ENCODE data around the gene PSIP1. TPM values are rescaled to one million over a fixed set of nuclear protein-coding genes. Genes with fewer than 3 reads are reported as not detected.
A peak's percentile ranks its signal among the peaks of the same experiment; 100 is the strongest.
"Not testable (repeated sequence)": the region's sequence is repeated elsewhere in the genome, so short reads cannot be mapped to it uniquely, and the experiment has no call there.

Gene PSIP1
- total RNA-seq, 1 experiment from 2014 or later = 35.3 TPM

DNA sequence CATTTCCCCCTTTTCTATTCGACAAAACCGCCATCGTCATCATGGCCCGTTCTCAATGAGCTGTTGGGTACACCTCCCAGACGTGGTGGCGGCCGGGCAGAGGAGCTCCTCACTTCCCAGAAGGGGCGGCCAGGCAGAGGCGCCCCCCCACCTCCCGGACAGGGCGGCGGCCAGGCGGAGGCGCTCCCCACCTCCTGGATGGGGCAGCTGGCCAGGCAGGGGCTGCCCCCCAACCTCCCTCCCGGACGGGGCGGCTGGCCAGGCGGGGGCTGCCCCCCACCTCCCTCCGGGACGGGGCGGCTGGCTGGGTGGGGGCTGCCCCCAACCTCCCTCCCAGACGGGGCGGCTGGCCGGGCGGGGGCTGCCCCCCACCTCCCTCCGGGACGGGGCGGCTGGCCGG, 68.9 kb downstream of the PSIP1 start:
- H3K36me3 ChIP-seq = peaks cover 33% of the 10 kb centered on the region
- H3K4me3 ChIP-seq; H3K27me3 ChIP-seq (replicated peaks); DNase-seq (ENCODE audit: low read depth in 1 of 2, low spot score in 2 of 2); H3K27ac ChIP-seq; H3K4me1 ChIP-seq (replicated peaks); H3K9me3 ChIP-seq (replicated peaks): not testable (repeated sequence)

GRCh38 chr9:15438891-15439290, 71.9 kb downstream of the PSIP1 start:
- no peak for DNase-seq (ENCODE audit: low read depth in 1 of 2, low spot score in 2 of 2)
- Histone ChIP-seq H3K9me3 (replicated peaks) (no peaks in the 10 kb centered on the region), H3K36me3 (peaks cover 21% of the 10 kb centered on the region), H3K27me3 (replicated peaks) (no peaks in the 10 kb centered on the region), H3K4me1 (replicated peaks) (no peaks in the 10 kb centered on the region), H3K27ac (no peak overlapping the region), H3K4me3 (no peak overlapping the region)

DNA sequence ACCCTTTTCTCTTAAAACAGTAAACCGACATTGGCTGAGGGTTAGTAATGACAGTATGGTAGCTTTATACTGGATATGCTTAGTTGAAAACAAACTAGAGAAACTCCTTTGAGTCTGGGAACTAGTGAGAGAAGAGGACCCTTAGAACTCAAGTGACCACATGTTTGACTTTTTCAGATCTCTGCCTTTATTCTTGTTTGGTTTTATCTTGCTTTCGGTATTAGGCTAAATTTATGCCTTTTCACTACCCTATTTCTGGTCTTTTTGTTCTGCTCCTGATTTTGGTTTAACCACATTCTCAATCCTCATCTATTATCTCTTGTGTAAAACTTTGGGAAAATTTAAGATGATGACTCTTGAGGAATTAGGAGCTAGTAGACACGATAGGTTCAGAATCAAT, 77.1 kb downstream of the PSIP1 start:
- H3K36me3 ChIP-seq = peaks cover 13% of the 10 kb centered on the region
- no peak overlapping the region for H3K4me3 ChIP-seq
- no peaks in the 10 kb centered on the region for H3K4me1 ChIP-seq (replicated peaks)
- H3K27ac ChIP-seq = no peak overlapping the region
- no peak for DNase-seq (ENCODE audit: low read depth in 1 of 2, low spot score in 2 of 2)
- no peaks in the 10 kb centered on the region for H3K9me3 ChIP-seq (replicated peaks)
- H3K27me3 ChIP-seq (replicated peaks) = no peaks in the 10 kb centered on the region

- no peaks in the 10 kb centered on the region for H3K4me1 ChIP-seq (replicated peaks)
- DNase-seq (ENCODE audit: low read depth in 1 of 2, low spot score in 2 of 2) = no peak
- peaks cover 11% of the 10 kb centered on the region for H3K36me3 ChIP-seq
- H3K9me3 ChIP-seq (replicated peaks) = no peaks in the 10 kb centered on the region
- H3K27ac ChIP-seq = no peak overlapping the region
- H3K4me3 ChIP-seq = no peak overlapping the region
- H3K27me3 ChIP-seq (replicated peaks) = no peaks in the 10 kb centered on the region
Measured at GRCh38 chr9:15433191-15433590, 77.6 kb downstream of the PSIP1 start.

DNA sequence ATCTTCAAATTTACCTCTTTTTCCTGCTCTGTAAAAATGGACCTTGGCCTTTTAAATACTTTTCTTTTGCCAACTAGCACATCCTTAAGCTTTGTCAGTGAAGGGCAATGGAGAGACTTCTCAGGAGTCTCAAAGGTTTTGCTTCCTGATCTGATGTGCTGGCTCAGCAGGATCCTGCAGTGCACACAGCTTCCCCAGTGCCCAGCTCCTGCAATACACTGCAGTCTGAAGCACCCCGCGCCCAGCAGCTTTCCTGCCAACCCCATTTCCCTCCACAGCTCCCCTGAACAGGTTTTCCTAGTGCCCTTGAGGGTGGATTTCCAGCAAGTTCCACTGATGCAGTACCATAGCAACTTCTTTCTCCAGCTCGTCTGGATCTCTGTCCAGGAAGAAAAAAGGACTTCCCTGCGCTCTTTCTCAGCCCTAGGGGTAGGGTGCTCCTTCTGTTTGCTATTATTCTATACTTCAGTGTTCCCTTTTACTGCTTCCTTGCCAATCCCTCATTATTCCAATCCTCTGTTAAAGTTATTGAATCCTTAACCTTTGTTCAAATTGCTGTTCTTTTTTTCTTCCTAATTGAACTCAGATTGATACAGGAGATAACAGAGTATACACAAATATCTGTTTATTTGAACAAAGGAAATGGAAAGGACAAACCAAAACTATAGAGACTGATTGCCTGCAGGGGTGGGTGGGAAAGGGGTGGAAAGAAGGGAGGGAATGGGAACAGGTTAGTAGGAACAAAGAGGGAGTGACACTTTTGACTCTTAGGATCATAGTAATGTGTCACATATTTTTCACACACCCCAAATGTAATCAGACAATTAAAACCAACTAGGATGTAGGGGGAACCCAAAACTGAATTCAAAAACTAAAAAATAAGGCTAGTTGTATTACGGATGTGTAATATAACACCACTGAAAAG, 79.6 kb downstream of the PSIP1 start:
- Histone ChIP-seq H3K36me3 (peaks cover 16% of the 10 kb centered on the region), H3K4me3 (no peak overlapping the region), H3K4me1 (replicated peaks) (no peaks in the 10 kb centered on the region), H3K9me3 (replicated peaks) (no peaks in the 10 kb centered on the region), H3K27ac (no peak overlapping the region), H3K27me3 (replicated peaks) (no peaks in the 10 kb centered on the region)
- DNase-seq (ENCODE audit: low read depth in 1 of 2, low spot score in 2 of 2) = no peak

DNA sequence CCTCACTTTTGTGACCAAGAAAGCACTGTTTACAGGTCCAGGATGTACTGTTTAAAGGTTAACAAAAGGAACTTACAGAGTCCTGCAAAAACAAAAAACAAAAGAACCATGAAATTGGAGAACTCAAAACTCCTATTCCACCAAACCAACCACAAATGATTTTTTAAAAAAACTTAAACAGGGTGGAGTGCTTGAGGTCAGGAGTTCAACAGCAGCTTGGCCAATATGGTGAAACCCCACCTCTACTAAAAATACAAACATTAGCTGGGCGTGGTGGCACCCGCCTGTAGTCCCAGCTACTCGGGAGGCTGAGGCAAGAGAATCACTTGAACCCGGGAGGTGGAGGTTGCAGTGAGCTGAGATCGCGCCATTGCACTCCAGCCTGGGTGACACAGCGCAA, 83.1 kb downstream of the PSIP1 start:
- not testable (repeated sequence) for DNase-seq (ENCODE audit: low read depth in 1 of 2, low spot score in 2 of 2); H3K27ac ChIP-seq; H3K9me3 ChIP-seq (replicated peaks); H3K4me1 ChIP-seq (replicated peaks); H3K27me3 ChIP-seq (replicated peaks); H3K4me3 ChIP-seq
- H3K36me3 ChIP-seq = peaks cover 12% of the 10 kb centered on the region

- H3K36me3 ChIP-seq = peaks cover 12% of the 10 kb centered on the region
- no peak for DNase-seq (ENCODE audit: low read depth in 1 of 2, low spot score in 2 of 2)
- H3K27me3 ChIP-seq (replicated peaks) = no peaks in the 10 kb centered on the region
- H3K4me3 ChIP-seq = no peak overlapping the region
- 0 out of 2 replicates have a peak, but pooled peaks cover 3% of the 10 kb centered on the region for H3K4me1 ChIP-seq (replicated peaks)
- H3K27ac ChIP-seq = no peak overlapping the region
- H3K9me3 ChIP-seq (replicated peaks) = no peaks in the 10 kb centered on the region
Measured at GRCh38 chr9:15426019-15426418, 84.8 kb downstream of the PSIP1 start.

- no peak for DNase-seq (ENCODE audit: low read depth in 1 of 2, low spot score in 2 of 2)
- Histone ChIP-seq H3K27me3 (replicated peaks) (no peaks in the 10 kb centered on the region), H3K4me1 (replicated peaks) (0 out of 2 replicates have a peak, but pooled peaks cover 3% of the 10 kb centered on the region), H3K27ac (no peak overlapping the region), H3K4me3 (peak overlapping the region; percentile 69), H3K36me3 (peaks cover 12% of the 10 kb centered on the region), H3K9me3 (replicated peaks) (no peaks in the 10 kb centered on the region)
Measured at GRCh38 chr9:15423231-15423985, 87.4 kb downstream of the PSIP1 start.

- peaks cover 12% of the 10 kb centered on the region for H3K36me3 ChIP-seq
- 0 out of 2 replicates have a peak, but pooled peaks cover 3% of the 10 kb centered on the region for H3K4me1 ChIP-seq (replicated peaks)
- peak; percentile 75 to 88 for DNase-seq (ENCODE audit: low read depth in 1 of 2, low spot score in 2 of 2)
- no peaks in the 10 kb centered on the region for H3K9me3 ChIP-seq (replicated peaks)
- H3K27me3 ChIP-seq (replicated peaks) = no peaks in the 10 kb centered on the region
- H3K4me3 ChIP-seq = peak within 1 kb of the TSS; percentile 69
- peak within 1 kb of the TSS; percentile 76 for H3K27ac ChIP-seq
Measured at GRCh38 chr9:15422372-15423230, 88.2 kb downstream of the PSIP1 start, which contains the start of gene SNAPC3. Gene SNAPC3 (plus strand): TSS chr9:15422876. CDS start chr9:15422880, 4 bp downstream.

DNA sequence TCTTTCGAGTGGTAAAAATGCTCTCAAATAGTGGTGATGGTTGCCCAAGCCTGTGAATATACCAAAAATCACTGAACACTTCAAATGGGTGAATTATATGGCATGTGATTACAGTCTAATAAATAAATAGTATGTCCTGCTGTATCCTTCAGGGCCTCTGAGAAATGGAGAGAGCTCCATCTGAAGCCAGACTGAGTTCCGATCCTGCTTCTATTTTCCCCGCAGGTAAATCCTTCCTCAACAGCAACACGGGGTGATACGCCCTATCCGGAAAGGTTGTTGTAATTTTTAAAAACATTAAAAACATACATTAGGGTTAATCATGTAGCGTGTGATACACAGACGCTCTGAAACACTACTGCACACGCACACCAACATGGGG, 88.8 kb downstream of the PSIP1 start:
- no peaks in the 10 kb centered on the region for H3K27me3 ChIP-seq (replicated peaks)
- H3K36me3 ChIP-seq = peaks cover 12% of the 10 kb centered on the region
- H3K4me3 ChIP-seq = peak overlapping the region; percentile 69
- peak overlapping the region; percentile 76 for H3K27ac ChIP-seq
- DNase-seq (ENCODE audit: low read depth in 1 of 2, low spot score in 2 of 2) = no peak
- 0 out of 2 replicates have a peak, but pooled peaks cover 3% of the 10 kb centered on the region for H3K4me1 ChIP-seq (replicated peaks)
- H3K9me3 ChIP-seq (replicated peaks) = no peaks in the 10 kb centered on the region

DNA sequence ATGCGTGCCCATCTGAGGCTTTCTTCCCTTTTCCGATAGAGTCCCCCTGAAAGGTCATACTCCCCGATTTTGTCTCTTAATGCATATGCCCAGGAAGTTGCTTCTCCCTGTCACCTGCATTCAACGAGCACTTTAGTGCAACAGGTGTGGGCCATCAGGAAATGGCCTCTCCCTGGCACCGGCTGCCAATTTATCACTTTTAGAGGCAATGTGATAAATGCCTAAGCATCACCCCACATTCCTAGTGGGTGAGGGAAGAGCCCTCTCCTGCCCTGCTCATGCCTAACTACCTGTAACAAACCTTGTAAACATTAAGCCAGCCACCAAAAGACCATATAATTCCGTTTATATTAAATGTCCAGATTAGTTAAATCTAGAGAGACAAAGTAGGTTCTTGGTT, 89.2 kb downstream of the PSIP1 start:
- Histone ChIP-seq H3K27ac (no peak overlapping the region), H3K9me3 (replicated peaks) (no peaks in the 10 kb centered on the region), H3K27me3 (replicated peaks) (no peaks in the 10 kb centered on the region), H3K4me3 (no peak overlapping the region), H3K4me1 (replicated peaks) (0 out of 2 replicates have a peak, but pooled peaks cover 3% of the 10 kb centered on the region), H3K36me3 (peaks cover 11% of the 10 kb centered on the region)
- DNase-seq (ENCODE audit: low read depth in 1 of 2, low spot score in 2 of 2) = no peak

- Histone ChIP-seq H3K9me3 (replicated peaks) (no peaks in the 10 kb centered on the region), H3K27ac (no peak overlapping the region), H3K27me3 (replicated peaks) (no peaks in the 10 kb centered on the region), H3K4me3 (no peak overlapping the region), H3K36me3 (peaks cover 4% of the 10 kb centered on the region), H3K4me1 (replicated peaks) (0 out of 2 replicates have a peak, but pooled peaks cover 3% of the 10 kb centered on the region)
- no peak for DNase-seq (ENCODE audit: low read depth in 1 of 2, low spot score in 2 of 2)
Measured at GRCh38 chr9:15420796-15421195, 90.0 kb downstream of the PSIP1 start.

DNA sequence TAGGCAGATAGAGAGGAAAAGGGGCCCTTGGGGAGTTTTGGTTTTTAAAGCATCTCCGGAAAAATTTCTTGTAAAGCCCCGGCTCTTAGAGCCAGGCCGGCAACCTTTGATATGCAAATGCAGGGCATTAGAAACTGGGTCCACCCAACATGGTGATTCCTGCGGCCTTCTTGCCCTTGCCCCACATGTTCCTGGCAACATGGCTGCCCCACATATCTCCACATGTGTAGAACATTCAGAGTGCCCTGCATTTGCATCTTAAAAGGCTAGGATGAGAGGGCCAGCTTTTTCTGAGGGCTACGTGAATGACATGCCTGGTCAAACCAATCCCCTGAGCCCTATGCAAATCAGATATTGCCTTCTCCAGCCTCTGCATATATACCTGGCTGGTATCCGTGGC, 93.1 kb downstream of the PSIP1 start:
- no peak for DNase-seq (ENCODE audit: low read depth in 1 of 2, low spot score in 2 of 2)
- Histone ChIP-seq H3K27ac (no peak overlapping the region), H3K9me3 (replicated peaks) (no peaks in the 10 kb centered on the region), H3K4me3 (no peak overlapping the region), H3K4me1 (replicated peaks) (0 out of 2 replicates have a peak, but pooled peaks cover 3% of the 10 kb centered on the region), H3K36me3 (no peaks in the 10 kb centered on the region), H3K27me3 (replicated peaks) (no peaks in the 10 kb centered on the region)
